SK-N-MC (cell line): ENCODE measurements around the gene CPLX4.

Experiments
- EZH2 ChIP-seq: fragments of 200-600 bp; sonication (generic); IDR thresholded peaks from one replicate; pipeline ENCODE4 v1.6.1; 2017; ENCODE audit warnings: antibody characterized with exemption
- FOXP2 ChIP-seq: optimal IDR thresholded peaks from 2 replicates; pipeline ENCODE3; 2011; ENCODE audit warnings: mild to moderate bottlenecking, moderate library complexity; ENCODE audit not compliant: insufficient read depth; ENCODE audit errors: extremely low read length, control extremely low read depth
- POLR2AphosphoS5 ChIP-seq: IDR thresholded peaks from 2 replicates; pipeline ENCODE4 v1.6.1; 2012; ENCODE audit warnings: mild to moderate bottlenecking, low read depth, low read length, borderline replicate concordance

DNA sequence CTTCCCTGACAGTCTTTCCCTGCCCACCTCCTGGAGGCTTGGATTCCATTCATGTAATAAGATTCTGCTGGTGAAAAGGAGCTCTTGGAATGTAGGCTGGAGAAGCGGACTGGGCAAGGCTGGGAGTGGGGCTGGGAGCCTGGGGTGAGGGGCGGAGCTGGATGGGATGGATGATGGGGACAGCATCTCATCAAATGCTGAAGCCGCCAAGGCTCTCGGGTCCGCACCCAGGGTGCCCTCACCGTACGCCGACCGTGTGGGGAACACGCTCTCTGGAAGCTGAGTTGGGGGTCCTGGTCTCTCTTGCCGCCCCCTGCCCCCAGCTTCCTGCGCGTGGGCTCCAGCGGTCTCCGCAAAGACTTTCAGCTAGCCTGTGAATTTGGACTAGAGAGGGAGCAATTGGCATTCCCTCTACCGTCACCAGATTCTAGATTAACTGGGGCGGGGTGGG is 54.3 kb downstream of the CPLX4 start:
- TF ChIP-seq POLR2AphosphoS5 (no peak), EZH2 (no peak), FOXP2 (no peak)
